Ectodermal cell (in vitro differentiated cells): Measurements from ENCODE around the gene CNKSR2.

Experiments used
- H3K27ac ChIP-seq: 2 replicates; pipeline ENCODE4 v1.7.0; 2013; ENCODE audit warnings: mild to moderate bottlenecking, low read depth, low read length; ENCODE audit not compliant: insufficient read depth, poor library complexity, severe bottlenecking
- H3K27me3 ChIP-seq: 2 replicates; pipeline ENCODE4 v1.7.0; 2013; ENCODE audit warnings: mild to moderate bottlenecking, low read length; ENCODE audit not compliant: insufficient read depth, control insufficient read depth, poor library complexity, severe bottlenecking
- H3K36me3 ChIP-seq: one replicate; pipeline ENCODE4 v1.7.0; 2013; ENCODE audit warnings: low read length; ENCODE audit not compliant: control insufficient read depth, insufficient read depth
- H3K4me1 ChIP-seq: one replicate; pipeline ENCODE4 v1.7.0; 2013; ENCODE audit warnings: low read length; ENCODE audit not compliant: control insufficient read depth, insufficient read depth
- H3K4me3 ChIP-seq: 2 replicates; pipeline ENCODE4 v1.7.0; 2013; ENCODE audit warnings: low read depth, low read length, control low read depth; ENCODE audit not compliant: insufficient read depth
- H3K9me3 ChIP-seq: 2 replicates; pipeline ENCODE4 v1.7.0; 2013; ENCODE audit warnings: mild to moderate bottlenecking, low read length, moderate library complexity; ENCODE audit not compliant: control insufficient read depth
- WGBS, 2 experiments: methylation state at CpG; one replicate each; pipeline ENCODE4 v1.1.7; 2013; ENCODE audit warnings: missing lambda C conversion rate in 2 of 2; 5-methylcytosine and 5-hydroxymethylcytosine counted together

CNKSR2 gene

GRCh38 chrX:21659320-21659719, 285.1 kb downstream of the CNKSR2 start:
- no peaks in the 10 kb centered on the region for H3K36me3 ChIP-seq
- no peaks in the 10 kb centered on the region for H3K27me3 ChIP-seq

GRCh38 chrX:21660156-21660555, 285.9 kb downstream of the CNKSR2 start:
- H3K4me1 ChIP-seq: no peaks in the 10 kb centered on the region
- no peak overlapping the region for H3K4me3 ChIP-seq
- no peaks in the 10 kb centered on the region for H3K9me3 ChIP-seq
- no peaks in the 10 kb centered on the region for H3K36me3 ChIP-seq
- no peak overlapping the region for H3K27ac ChIP-seq
- H3K27me3 ChIP-seq: no peaks in the 10 kb centered on the region
- 100% methylated on average over 1 of the region's 2 CpGs; no CpG with 5 or more reads in 1 of the 2 experiments for WGBS, 2 experiments

More at GRCh38 chrX:21659320-21659719, 285.1 kb downstream of the CNKSR2 start:
- H3K27ac ChIP-seq: no peak overlapping the region
- no peak overlapping the region for H3K4me3 ChIP-seq
- no peaks in the 10 kb centered on the region for H3K9me3 ChIP-seq
- WGBS, 2 experiments: 90 to 93% methylated on average over 2 to 3 of the region's 3 CpGs
- H3K4me1 ChIP-seq: no peaks in the 10 kb centered on the region

DNA sequence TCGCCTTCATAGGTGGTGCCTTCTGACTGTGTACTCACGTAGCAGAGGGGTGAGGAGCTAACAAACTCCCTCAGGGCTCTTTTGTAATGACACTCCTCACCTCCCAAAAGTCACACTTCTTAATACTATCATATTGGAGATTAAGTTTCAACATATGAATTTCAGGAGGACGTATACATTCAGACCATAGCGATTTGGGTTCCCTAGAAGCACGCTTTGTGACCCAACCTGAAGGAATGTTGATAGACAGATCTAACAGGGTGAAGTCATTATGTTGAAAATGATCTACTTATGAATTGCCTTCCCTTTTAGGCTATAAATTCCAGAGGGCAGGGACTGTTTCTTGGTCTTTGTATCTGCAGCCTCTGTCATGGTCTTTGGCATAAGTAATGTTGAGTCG, 287.1 kb downstream of the CNKSR2 start:
- Histone ChIP-seq H3K4me1 (no peaks in the 10 kb centered on the region), H3K27ac (no peak overlapping the region), H3K4me3 (no peak overlapping the region), H3K27me3 (no peaks in the 10 kb centered on the region), H3K9me3 (no peaks in the 10 kb centered on the region), H3K36me3 (no peaks in the 10 kb centered on the region)
- WGBS, 2 experiments: 96 to 100% methylated on average over 4 to 6 of the region's 6 CpGs

- no peaks in the 10 kb centered on the region for H3K4me1 ChIP-seq
- no peaks in the 10 kb centered on the region for H3K36me3 ChIP-seq
- H3K9me3 ChIP-seq: no peaks in the 10 kb centered on the region
- H3K27ac ChIP-seq: no peak overlapping the region
- no peaks in the 10 kb centered on the region for H3K27me3 ChIP-seq
- WGBS, 2 experiments: 80 to 91% methylated on average over 1 to 2 of the region's 4 CpGs
- no peak overlapping the region for H3K4me3 ChIP-seq
These were observed 288.5 kb downstream of the CNKSR2 start for GRCh38 chrX:21662761-21663160.

GRCh38 chrX:21666252-21666651, 292.0 kb downstream of the CNKSR2 start:
- Histone ChIP-seq H3K4me3 (no peak overlapping the region), H3K27me3 (no peaks in the 10 kb centered on the region), H3K9me3 (no peaks in the 10 kb centered on the region), H3K4me1 (no peaks in the 10 kb centered on the region), H3K36me3 (no peaks in the 10 kb centered on the region), H3K27ac (no peak overlapping the region)
- 93 to 94% methylated on average over 4 of the region's 4 CpGs for WGBS, 2 experiments

DNA sequence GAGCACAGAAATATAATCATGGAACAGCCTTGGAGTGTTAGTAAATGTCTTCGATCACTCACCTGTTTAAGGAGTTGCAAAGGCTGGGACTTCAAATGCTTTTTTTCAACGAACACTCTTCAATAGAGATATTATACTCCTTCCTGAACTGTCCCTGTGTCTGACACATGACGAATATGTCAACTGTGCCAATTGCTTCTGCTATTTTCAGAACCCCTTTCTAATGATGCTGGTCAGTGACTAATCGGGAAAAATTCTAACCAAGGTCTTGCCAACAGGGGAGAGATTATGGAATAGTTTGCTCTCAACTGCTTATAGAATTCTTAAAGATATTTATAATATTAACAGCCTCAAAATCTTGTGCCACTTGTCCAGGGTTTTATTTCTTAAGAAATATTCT, 292.5 kb downstream of the CNKSR2 start:
- no peaks in the 10 kb centered on the region for H3K4me1 ChIP-seq
- H3K27ac ChIP-seq: no peak overlapping the region
- no peaks in the 10 kb centered on the region for H3K27me3 ChIP-seq
- no peaks in the 10 kb centered on the region for H3K9me3 ChIP-seq
- H3K4me3 ChIP-seq: no peak overlapping the region
- WGBS, 2 experiments: 88 to 96% methylated on average over 3 to 4 of the region's 4 CpGs
- no peaks in the 10 kb centered on the region for H3K36me3 ChIP-seq

- no peaks in the 10 kb centered on the region for H3K36me3 ChIP-seq
- no peaks in the 10 kb centered on the region for H3K4me1 ChIP-seq
- WGBS, 2 experiments: 87 to 98% methylated on average over 3 to 4 of the region's 4 CpGs
- H3K27me3 ChIP-seq: no peaks in the 10 kb centered on the region
- no peaks in the 10 kb centered on the region for H3K9me3 ChIP-seq
- no peak overlapping the region for H3K4me3 ChIP-seq
- no peak overlapping the region for H3K27ac ChIP-seq
These were observed 300.4 kb downstream of the CNKSR2 start for GRCh38 chrX:21674430-21675186.

GRCh38 chrX:21675931-21676330, 301.7 kb downstream of the CNKSR2 start:
- Histone ChIP-seq H3K27ac (no peak overlapping the region), H3K36me3 (no peaks in the 10 kb centered on the region), H3K27me3 (no peaks in the 10 kb centered on the region), H3K4me1 (no peaks in the 10 kb centered on the region), H3K4me3 (no peak overlapping the region), H3K9me3 (no peaks in the 10 kb centered on the region)
- 47 to 49% methylated on average over 2 of the region's 2 CpGs for WGBS, 2 experiments

- 67 to 73% methylated on average over 4 of the region's 4 CpGs for WGBS, 2 experiments
- Histone ChIP-seq H3K9me3 (no peaks in the 10 kb centered on the region), H3K36me3 (no peaks in the 10 kb centered on the region), H3K4me3 (no peak overlapping the region), H3K4me1 (no peaks in the 10 kb centered on the region), H3K27me3 (no peaks in the 10 kb centered on the region), H3K27ac (no peak overlapping the region)
These were observed 303.9 kb downstream of the CNKSR2 start for GRCh38 chrX:21678048-21678612.

- Histone ChIP-seq H3K4me3 (no peak overlapping the region), H3K36me3 (no peaks in the 10 kb centered on the region), H3K27me3 (no peaks in the 10 kb centered on the region), H3K9me3 (no peaks in the 10 kb centered on the region), H3K27ac (no peak overlapping the region), H3K4me1 (no peaks in the 10 kb centered on the region)
- WGBS, 2 experiments: 100% methylated on average over 1 of the region's 1 CpG; no CpG with 5 or more reads in 1 of the 2 experiments
These were observed 309.7 kb downstream of the CNKSR2 start for GRCh38 chrX:21683941-21684340.
